HG02885 (cell line): ENCODE data around the gene ELFN2.

Source experiments
- ATAC-seq: cut with Tn5 transposase; IDR thresholded peaks from one replicate; pipeline ENCODE4 v1.9.1; 2021; ENCODE audit warnings: mild to moderate bottlenecking; ENCODE audit not compliant: unreplicated experiment, poor library complexity

ELFN2 gene

GRCh38 chr22:37343863-37344734, 83.2 kb downstream of the ELFN2 start:
- ATAC-seq = no peak

- ATAC-seq = no peak
Observed at GRCh38 chr22:37343348-37343747, 83.9 kb downstream of the ELFN2 start.

- no peak for ATAC-seq
Observed at GRCh38 chr22:37342065-37342464, 85.2 kb downstream of the ELFN2 start.

GRCh38 chr22:37340331-37341262, 86.7 kb downstream of the ELFN2 start:
- no peak for ATAC-seq

- no peak for ATAC-seq
Observed at GRCh38 chr22:37338539-37339246, 88.6 kb downstream of the ELFN2 start.

GRCh38 chr22:37337204-37337943, 89.9 kb downstream of the ELFN2 start:
- no peak for ATAC-seq

- no peak for ATAC-seq
Observed at GRCh38 chr22:37336579-37336978, 90.7 kb downstream of the ELFN2 start.

- no peak for ATAC-seq
Observed at GRCh38 chr22:37335806-37336199, 91.5 kb downstream of the ELFN2 start.

- ATAC-seq = no peak
Observed at GRCh38 chr22:37334859-37335805, 92.1 kb downstream of the ELFN2 start.

GRCh38 chr22:37334461-37334858, 92.8 kb downstream of the ELFN2 start:
- ATAC-seq = no peak

GRCh38 chr22:37333724-37334460, 93.4 kb downstream of the ELFN2 start:
- no peak for ATAC-seq

- ATAC-seq = no peak
Observed at GRCh38 chr22:37331856-37332536, 95.3 kb downstream of the ELFN2 start.

GRCh38 chr22:37331034-37331428, 96.2 kb downstream of the ELFN2 start:
- no peak for ATAC-seq

GRCh38 chr22:37330200-37331033, 96.9 kb downstream of the ELFN2 start:
- ATAC-seq = peak; percentile 38

GRCh38 chr22:37329238-37330140, 97.8 kb downstream of the ELFN2 start:
- ATAC-seq = no peak
